ENCODE data around the gene G2E3.
"Not testable (repeated sequence)": the region's sequence is repeated elsewhere in the genome, so short reads cannot be mapped to it uniquely, and the experiment has no call there.

Gene G2E3

GRCh38 chr14:30604696-30605095, 45.7 kb downstream of the G2E3 start:
- not testable (repeated sequence) for DNase-seq (ENCODE audit: low read depth)

GRCh38 chr14:30607156-30607780, 48.3 kb downstream of the G2E3 start:
- no peak for DNase-seq (ENCODE audit: low read depth)

- no peak for DNase-seq (ENCODE audit: low read depth)
Observed at GRCh38 chr14:30608533-30609006, 49.6 kb downstream of the G2E3 start.

- DNase-seq (ENCODE audit: low read depth), result no peak
Observed at GRCh38 chr14:30610787-30611343, 51.9 kb downstream of the G2E3 start.

GRCh38 chr14:30614155-30614554, 55.2 kb downstream of the G2E3 start:
- DNase-seq (ENCODE audit: low read depth), result no peak

GRCh38 chr14:30620178-30620577, 61.2 kb downstream of the G2E3 start:
- DNase-seq (ENCODE audit: low read depth), result no peak

GRCh38 chr14:30621354-30621939, 62.5 kb downstream of the G2E3 start:
- no peak for DNase-seq (ENCODE audit: low read depth)

GRCh38 chr14:30621940-30622830, 63.2 kb downstream of the G2E3 start, which contains the start of gene SCFD1:
Gene SCFD1, plus strand, starts transcription at chr14:30622319. Its CDS starts 20 bp downstream, at chr14:30622339.
- peak; percentile 50 for DNase-seq (ENCODE audit: low read depth)

GRCh38 chr14:30623412-30624131, 64.6 kb downstream of the G2E3 start:
- DNase-seq (ENCODE audit: low read depth), result no peak

GRCh38 chr14:30624132-30624423, 65.1 kb downstream of the G2E3 start:
- DNase-seq (ENCODE audit: low read depth), result no peak

GRCh38 chr14:30625533-30625932, 66.6 kb downstream of the G2E3 start:
- DNase-seq (ENCODE audit: low read depth), result no peak

GRCh38 chr14:30629432-30629831, 70.5 kb downstream of the G2E3 start:
- not testable (repeated sequence) for DNase-seq (ENCODE audit: low read depth)

GRCh38 chr14:30630248-30630647, 71.3 kb downstream of the G2E3 start:
- DNase-seq (ENCODE audit: low read depth), result no peak

GRCh38 chr14:30632730-30633129, 73.8 kb downstream of the G2E3 start:
- no peak for DNase-seq (ENCODE audit: low read depth)

- no peak for DNase-seq (ENCODE audit: low read depth)
Observed at GRCh38 chr14:30638926-30639325, 80.0 kb downstream of the G2E3 start.

GRCh38 chr14:30641207-30641606, 82.2 kb downstream of the G2E3 start:
- no peak for DNase-seq (ENCODE audit: low read depth)

GRCh38 chr14:30644462-30644861, 85.5 kb downstream of the G2E3 start:
- not testable (repeated sequence) for DNase-seq (ENCODE audit: low read depth)

GRCh38 chr14:30645600-30645999, 86.6 kb downstream of the G2E3 start:
- DNase-seq (ENCODE audit: low read depth), result no peak

GRCh38 chr14:30648471-30648870, 89.5 kb downstream of the G2E3 start:
- no peak for DNase-seq (ENCODE audit: low read depth)

- DNase-seq (ENCODE audit: low read depth), result no peak
Observed at GRCh38 chr14:30651937-30652336, 93.0 kb downstream of the G2E3 start.

- DNase-seq (ENCODE audit: low read depth), result no peak
Observed at GRCh38 chr14:30655124-30655523, 96.2 kb downstream of the G2E3 start.

GRCh38 chr14:30655658-30656057, 96.7 kb downstream of the G2E3 start:
- DNase-seq (ENCODE audit: low read depth), result no peak
